SK-N-DZ (cell line): Measurements from ENCODE around the gene MSMP. TPM values are rescaled to one million over a fixed set of nuclear protein-coding genes. Genes with fewer than 3 reads are reported as not detected.

Source experiments
- DNase-seq: peaks from one replicate; pipeline ENCODE4 v3.0.0-alpha.2; 2015; ENCODE audit warnings: low spot score
- polyA plus RNA-seq, 2 experiments: library from polyadenylated mRNA; depleted of rRNA; stranded (reverse); fragments of >200 nt; gene quantifications; 2 replicates each; pipeline ENCODE4 v1.2.3, GENCODE V29; 2014

The MSMP gene, protein sequence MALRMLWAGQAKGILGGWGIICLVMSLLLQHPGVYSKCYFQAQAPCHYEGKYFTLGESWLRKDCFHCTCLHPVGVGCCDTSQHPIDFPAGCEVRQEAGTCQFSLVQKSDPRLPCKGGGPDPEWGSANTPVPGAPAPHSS
- polyA plus RNA-seq (2014; cell fraction: cytosol; rRNA removed), result not detected in 2 replicates
- polyA plus RNA-seq (2014; cell fraction: nucleus; rRNA removed), result not detected in 2 replicates

DNA sequence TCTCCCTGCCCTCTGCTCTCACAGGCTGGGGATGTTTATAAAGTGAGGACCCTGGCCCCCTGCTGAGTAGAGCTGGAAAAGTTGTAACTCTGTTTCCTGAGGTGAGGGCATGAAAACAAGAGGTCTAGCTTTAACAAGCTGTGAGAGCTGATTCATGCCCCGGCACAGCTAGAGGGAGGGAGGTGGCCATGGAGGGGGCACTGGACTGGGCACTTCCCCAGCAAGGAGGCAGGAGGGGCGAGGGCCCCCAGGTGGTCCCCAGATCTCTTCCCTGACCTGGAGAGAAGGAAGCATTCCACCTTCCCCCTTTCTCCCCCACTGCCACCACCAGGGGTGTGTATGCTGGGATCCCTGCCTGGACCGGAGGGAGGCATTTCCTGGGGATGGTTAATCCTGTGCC lies at the start of gene MSMP:
MSMP (minus strand) TSS at position 13 of the 400 bp plus-strand sequence. CDS start 147 bp downstream, outside the sequence.
- no peak for DNase-seq

DNA sequence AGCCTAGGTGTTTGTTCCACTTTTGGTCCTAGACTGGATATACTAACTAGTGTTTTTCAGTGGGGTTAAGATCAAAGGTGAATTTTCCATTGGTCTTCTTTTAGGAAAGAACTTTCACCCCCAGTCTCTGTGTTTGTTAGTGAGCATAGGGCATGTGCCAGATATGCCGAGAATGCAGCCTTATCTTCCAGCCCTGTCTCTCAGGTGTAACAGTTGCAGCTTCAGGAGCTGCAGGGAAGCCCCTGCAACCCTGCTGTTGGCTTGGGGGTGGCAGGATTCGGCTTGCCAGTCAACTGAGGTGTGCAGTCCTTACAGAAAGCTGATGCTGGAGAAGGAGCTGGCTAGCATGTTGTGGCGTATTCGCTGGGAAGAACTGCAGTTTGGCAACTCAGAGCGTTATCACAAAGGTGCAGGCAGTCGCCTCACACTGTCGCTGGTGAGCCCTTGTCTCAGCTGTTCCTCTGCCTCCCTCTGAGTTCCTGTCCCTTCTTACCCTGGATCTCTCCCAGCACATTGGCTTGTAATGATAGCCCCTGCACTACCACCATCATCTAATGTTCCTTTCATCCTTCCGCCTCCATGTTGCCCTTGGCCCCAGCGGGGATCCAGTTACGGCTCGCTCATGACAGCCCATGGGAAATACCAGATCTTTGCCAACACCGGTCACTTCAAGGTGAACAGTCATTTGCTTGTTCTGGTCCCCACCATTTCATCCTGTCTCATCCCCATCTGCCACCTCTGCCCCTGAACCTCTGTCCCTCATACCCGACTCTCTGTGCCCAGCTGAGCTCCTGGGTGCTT lies 47.5 kb upstream of the MSMP start:
- DNase-seq, result no peak

DNA sequence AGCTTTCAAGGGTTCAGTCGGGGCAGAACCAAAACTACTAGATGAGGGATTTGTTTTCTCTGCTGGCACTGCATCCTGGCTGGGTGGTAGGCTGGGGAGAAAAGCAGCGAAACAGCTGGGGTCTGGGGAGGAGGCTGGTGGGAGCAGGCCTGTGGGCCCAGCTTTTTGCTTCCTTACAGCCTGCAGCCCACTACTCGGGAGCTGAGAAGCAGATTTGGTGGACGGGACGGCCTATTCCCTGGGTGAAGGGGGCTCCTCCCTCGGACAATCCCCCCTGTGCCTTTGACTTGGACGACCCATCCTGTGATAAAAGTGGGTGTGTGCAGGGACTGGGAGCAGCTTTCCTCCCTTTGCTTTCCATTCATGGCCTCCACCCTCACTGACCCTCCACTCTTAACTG lies 46.5 kb upstream of the MSMP start:
- no peak for DNase-seq

DNA sequence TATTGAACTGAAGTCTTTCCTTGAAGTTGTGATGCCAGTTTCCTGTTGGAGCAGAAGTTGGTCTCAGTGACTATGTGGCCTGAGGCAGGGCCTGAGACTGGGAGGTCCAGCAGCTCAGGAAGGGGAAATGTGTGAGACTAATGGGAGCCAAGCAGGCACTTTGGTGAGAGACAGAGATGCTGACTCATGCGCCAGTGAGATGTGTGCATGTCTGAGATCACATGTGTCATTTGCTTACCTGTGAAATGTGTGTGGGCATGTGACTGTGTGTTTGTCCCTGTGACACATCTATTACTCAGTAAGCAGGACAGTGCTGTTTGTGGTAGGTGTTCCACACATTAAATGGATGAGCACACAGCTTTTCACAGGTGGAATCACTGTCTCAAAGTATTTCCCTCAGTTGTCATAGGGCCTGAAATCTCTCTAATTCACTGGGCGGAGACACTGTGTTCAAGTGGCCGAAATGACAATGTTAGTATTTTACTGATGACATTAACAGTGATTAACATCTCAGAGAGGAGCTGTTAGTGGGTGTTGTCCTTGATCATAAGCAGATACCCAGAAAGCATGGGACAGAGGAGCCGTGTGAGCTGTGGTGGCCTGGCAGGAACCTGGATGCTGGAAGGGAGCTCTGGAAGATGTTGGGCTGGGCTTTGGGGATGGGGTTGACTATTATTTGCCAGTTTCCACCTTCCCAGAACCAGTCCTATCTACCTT lies 44.7 kb upstream of the MSMP start:
- DNase-seq, result peak; percentile 55

DNA sequence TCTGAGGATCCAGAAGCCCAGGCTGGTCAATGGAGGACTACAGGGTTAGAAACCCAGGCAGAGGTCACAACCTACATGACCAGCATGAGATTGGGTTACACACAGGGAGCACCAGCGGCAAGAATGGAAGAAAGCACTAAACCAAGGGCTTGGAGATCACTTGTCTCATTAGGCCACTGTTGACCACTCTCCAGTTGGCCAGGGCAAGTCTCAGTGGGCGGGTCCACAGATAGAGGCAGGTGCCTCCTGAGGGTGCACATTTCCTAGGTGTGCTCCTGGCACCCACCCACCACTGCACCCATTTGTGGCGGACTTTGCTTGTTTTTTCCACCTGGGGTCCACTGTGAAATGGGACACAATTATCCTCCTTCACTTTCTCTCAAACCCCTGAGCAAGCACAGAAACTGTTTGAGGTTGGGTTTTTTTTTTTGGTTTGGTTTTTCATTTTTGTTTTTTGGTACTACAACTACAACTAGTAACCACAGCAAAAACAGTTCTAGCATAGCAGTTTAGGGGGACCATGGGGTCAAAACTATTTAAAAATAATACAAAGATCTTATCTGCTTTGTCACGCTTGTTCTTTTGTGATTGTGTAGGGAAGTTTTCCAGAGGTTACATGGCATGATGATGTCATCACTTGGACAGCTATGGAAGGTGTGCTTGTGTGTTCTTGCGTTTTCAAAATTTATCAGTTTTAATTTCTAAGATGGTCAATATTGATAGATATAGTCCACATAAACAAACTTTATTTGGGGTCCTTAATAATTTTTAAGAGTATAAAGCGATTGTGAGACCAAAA lies 43.4 kb upstream of the MSMP start:
- DNase-seq, result no peak

DNA sequence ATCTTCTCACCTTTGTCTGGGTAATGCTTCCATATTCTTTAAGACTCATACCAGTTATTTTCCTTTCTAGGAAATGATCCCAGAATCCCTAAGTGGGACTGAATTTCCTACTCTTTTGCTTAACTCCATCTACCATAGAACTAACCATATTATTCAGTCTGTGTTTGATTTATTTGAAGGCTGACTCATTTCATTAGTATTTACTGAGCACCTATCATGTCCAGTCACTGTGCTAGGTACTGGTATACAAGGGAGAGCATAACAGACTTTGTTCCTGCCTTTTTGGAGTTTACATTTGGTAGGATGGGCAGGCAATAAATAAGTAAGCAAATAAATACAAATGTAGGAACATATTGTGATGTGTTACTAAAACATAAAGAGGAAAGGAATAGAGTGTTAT lies 41.6 kb upstream of the MSMP start:
- no peak for DNase-seq

DNA sequence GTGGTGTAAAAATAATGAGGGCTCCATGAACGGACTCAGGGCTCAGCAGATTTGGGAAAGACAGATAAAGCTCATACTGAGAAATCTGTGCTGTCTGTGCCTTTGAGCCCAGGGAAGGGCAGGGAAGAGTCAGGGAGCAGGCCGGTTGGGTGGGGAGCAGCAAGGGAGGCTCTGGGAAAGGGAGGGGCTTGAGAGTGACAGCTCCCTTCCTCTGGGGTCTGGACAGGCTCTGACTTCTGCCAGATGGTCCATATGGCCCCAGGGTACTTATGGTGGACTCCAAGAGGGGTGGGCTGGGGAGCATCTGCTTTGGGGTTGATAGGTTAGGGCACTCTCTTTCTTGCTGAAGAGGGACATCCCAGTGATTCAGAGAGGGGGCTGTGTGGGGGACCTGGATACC lies 39.4 kb upstream of the MSMP start:
- DNase-seq, result peak; percentile 65

DNA sequence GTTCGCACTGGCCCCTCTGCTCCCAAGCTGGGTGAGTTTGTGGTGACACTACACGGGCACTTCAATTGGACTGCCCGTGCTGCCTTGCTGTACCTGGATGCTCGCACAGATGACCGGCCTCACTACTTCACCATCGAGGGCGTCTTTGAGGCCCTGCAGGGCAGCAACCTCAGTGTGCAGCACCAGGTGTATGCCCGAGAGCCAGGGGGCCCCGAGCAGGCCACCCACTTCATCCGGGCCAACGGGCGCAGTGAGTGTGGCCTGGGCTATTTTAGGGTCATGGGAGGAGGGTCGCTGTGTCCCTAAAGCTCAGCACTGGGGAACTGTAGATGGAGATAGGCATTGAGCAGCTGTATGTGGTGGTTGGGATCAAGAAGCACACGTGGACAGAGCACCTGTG lies 38.8 kb upstream of the MSMP start:
- no peak for DNase-seq

DNA sequence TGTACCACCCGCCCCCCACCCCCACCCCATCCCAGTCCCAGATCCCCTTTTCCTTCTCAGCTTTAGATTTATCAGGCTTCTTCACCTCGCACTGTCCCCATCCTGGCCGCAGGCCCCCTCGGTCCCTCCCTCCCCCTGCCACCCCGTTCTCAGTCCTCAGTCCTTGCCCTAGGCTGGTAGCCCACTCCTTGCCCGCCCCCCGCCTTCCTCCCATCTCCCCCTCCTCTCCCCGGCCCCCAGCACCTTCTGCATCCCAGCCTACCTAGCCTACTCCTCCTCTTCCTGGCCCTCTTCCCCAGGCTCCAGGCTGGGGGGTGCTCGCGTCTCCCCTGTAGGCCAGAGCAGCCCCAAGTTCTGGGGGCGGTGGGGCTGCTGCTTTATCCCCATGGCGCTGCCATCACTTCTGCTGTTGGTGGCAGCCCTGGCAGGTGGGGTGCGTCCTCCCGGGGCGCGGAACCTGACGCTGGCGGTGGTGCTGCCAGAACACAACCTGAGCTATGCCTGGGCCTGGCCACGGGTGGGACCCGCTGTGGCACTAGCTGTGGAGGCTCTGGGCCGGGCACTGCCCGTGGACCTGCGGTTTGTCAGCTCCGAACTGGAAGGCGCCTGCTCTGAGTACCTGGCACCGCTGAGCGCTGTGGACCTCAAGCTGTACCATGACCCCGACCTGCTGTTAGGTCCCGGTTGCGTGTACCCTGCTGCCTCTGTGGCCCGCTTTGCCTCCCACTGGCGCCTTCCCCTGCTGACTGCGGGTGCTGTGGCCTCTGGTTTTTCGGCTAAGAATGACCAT lies 38.1 kb upstream of the MSMP start:
- no peak for DNase-seq

DNA sequence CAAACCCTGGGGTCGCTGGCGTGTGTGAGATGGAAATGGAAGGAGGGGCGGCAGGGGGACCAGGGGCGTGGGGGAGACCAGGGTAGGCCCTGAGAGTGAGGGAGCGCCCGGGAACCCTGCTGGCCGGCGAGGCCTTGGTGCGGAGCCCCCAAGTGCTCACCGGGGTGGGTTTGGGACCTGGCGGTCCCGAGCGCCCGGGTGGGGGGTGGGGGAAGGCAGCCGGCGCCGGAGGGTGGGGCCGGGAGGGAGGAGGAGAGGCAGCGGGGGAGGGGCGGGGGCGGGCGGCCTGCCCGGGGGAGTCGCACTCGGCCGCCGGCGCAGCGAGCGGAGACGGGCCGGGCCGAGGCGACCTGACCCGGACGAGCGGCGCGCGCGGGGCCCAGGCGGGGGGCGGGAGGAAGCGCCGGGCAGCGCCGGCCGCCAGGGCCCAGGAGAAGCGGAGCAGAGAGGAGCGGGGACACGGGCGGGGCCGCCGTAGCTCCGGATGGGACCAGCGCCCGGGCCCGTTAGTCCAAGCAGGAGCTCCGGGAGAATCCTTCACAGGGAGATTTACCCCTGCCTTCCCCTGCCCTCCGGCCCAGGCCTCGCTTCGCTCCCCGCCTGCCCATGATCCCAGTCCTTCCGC lies 37.3 kb upstream of the MSMP start, which contains the start of gene NPR2:
NPR2 (plus strand) TSS at position 295 of the 625 bp plus-strand sequence. CDS start 818 bp downstream, outside the sequence.
- DNase-seq, result no peak

DNA sequence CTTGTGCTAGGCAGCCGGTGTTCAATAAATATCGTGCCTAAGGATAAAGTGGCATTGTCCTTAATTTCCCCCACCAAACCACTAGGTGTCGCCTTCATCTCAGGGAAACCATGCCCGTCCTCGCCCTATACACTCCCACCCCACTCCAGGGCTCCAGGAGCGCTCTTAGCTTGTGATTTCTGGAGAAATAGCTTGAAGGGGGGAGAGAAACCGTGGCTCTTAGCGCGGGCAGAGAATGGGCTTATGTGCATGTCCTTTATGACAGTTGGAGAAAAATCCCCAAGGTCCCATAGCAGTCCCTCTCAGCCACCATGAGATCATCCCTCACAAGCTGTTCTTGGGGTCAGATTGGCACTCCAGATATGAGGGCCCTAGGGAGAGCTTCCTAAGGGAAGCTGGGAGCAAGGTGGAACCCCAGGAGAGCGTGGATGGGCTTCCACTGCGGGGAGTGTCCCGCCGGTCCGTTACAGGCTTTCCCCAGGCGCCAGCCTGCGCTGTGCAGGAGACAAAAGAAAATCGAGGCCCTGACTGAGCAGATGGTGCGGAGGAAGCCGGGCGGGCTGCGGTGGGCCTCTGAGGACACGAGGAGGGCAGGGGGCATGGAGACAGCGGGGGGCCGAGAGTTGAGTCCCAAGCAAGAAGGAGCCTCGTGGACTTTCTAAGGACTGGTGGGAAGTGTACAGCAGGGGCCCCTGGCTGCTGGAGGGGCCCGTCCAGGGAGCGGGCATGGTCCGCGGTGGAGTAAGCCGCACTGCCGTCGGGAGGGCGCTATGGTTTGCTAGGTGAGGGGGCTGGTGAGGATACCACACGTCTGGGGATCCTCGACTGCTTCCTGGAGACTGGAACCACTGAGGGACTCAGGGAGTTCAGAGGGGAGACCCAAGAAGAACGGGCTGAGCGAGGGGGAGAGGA lies 36.6 kb upstream of the MSMP start:
- peak; percentile 80 for DNase-seq

DNA sequence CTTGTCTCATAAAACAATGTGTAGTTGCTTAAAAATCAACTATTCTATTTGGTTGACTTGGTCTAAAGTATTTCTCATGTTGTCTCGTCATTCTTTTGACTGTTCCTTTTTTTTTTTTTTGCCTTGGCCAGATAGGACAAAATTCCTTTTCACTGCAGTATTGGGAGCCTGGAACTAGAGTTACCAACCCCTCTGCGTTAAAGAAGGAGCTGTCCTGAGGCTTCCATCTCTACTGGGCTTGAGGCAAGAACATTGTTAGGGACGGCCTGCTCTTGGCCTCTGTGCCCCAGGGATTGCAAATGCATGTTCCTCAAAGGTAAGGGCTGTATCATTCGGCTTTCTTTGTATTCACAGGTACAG lies 35.9 kb upstream of the MSMP start:
- no peak for DNase-seq

DNA sequence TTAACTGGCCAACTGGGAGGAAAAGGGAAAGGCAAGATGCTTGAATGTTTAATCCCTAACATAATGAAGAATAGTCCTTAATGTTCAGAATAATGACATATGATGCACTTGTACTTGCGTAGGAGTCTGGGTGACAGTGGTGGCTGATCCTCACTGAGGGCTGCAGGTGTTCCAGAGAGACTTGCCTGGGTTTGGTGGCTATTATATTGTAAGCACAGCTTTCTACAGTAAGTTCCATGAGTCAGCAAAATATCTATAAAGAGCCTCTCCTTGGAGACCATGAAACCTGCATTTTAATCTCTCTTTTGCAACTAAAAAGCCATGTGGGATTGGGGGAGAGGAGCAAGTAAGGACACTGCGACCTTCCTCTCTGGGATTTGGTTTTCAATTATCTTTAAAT lies 35.5 kb upstream of the MSMP start:
- DNase-seq, result no peak

DNA sequence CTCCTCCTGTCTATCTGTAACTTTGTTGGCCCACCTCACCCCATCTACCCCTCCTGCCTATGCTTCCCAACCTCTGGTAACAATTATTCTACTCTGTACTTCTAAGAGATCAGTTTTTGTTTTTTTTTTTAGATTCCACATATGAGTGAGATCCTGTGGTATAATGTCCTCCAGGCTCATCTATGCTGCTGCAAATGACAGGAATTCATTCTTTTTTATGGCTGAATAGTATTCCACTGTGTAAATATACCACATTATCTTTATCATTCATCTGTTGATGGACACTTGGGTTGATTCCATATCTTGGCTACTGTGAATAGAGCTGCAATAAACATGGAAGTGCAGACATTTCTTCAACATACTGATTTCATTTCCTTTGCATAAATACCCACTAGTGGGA lies 29.3 kb upstream of the MSMP start:
- DNase-seq, result no peak

DNA sequence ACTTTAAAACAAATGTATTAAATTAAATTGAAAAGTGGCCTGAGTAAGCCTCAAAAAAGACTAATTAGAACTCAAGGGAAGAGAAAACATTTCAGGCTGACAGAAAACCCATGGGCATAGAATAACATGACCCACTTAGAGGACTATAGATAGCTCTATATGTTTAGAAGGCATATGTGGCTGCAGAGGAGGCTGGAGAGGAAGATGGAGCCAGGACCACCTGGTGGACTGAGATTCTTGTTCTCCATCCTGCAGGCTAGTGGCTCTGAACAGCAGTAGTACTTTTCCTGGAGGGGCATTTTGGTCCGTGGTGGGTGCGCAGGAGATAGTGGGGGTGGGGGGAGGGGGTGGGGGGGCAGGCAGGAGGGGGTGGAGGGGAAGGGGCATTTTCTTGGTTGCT lies 27.0 kb upstream of the MSMP start:
- DNase-seq, result no peak

DNA sequence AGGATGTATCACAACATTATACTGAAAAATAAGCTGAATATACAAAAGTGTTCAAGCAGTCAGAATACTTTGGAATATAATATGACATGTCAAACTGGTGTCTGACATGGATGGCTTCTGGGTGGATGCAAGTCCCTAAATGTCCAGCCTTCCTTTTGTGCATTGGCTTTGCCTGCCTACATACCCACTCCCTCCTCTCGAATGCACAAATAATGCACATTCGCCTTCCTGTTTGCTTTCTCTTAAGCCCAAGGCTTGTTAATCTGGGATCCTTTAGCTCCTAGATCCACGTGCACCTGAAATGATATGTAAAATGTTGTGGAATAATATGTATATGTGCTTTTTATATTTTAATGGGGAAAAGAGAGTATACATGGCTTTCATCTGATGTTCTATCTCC lies 24.4 kb upstream of the MSMP start:
- DNase-seq, result no peak

DNA sequence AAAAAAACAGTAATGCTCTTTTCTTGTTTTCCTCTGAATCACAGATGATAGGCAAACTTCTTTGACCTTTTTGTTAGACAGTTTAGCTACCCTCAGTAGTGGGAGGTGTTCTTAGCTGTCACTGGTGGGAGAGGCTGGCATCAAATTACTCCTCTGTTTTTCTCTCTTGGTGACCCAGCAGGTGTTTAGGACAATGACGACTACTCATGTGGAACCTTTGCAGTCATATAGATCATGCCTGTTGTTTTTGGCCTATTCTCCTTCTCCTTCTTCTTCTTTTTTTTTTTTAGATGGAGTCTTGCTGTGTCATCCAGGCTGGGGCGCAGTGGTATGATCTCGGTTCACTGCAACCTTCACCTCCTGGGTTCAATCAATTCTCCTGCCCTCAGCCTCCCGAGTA lies 21.9 kb upstream of the MSMP start:
- DNase-seq, result no peak

DNA sequence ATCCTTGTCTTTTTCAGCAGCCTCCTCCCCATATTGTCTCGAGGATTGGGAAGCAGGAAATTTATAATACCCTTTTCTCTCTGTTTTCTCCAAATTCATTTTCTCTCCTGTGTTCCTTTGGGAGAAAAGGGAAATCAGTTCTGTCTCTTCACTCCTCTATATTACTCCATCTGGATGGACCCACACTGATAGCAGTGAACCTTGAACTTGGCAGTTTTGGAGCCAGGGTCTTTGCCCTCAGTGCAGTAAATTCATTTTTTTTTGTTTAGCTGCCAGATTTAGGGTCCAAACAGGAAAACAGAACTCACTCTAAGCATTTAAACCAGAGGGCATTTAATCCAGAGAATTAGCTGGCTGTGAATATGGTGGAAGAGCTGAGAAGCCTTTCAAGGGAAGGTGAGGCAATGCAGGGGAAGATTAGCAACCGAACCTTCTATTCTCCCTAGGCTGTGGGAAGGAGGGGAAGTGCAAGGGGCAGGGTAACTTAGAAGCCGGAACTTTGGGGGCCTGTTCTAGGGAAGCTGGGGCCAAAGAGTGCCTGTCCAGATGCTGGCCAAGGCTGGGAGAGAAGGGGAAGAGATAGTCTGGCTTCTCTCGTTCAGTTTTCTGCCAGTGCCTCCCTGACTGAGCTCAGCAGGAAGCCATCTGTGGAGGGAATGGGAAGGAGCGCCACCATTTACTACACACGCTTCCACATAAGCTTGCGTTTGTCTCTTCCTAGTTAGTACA lies 21.0 kb upstream of the MSMP start:
- no peak for DNase-seq

DNA sequence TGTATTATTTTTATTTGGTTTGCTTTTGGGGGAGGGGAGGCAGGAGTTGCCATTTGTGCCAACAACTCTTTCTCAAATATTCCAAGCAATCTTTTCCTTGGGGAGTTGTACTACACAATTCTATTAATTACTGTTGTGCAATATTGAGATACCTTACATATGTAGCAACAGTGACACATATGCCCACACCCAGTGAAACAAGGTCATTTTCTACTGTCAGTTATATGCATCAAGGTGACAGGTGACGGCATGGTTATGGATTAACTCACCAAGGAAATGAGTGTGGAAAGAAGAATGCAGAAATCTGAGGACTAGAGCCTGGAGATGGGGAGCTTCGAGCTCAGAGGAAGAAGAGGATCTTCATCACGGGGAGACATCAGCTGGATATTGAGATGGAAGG lies 17.9 kb upstream of the MSMP start:
- DNase-seq, result no peak
